Skin epidermis (tissue), 12 donors: Measurements from ENCODE around the gene EDN2.

Experiments used
- H3K27ac ChIP-seq, 21 experiments: fragments of 200-600 bp; sonication (generic) in 11 of 21; one replicate each; pipeline ENCODE4 v1.5.0; 2020; ENCODE audit warnings: mild to moderate bottlenecking in 3 of 21, inconsistent platforms in 2 of 21, moderate library complexity in 2 of 21
- H3K4me3 ChIP-seq, 7 experiments: fragments of 200-600 bp; sonication (generic) in 2 of 7; one replicate each; pipeline ENCODE4 v1.5.0; 2020; ENCODE audit warnings: inconsistent platforms in 2 of 7, mild to moderate bottlenecking in 2 of 7, moderate library complexity in 1 of 7

EDN2 gene

GRCh38 chr1:41487126-41488039 is 2.9 kb upstream of the EDN2 start:
- Histone ChIP-seq H3K4me3 (no peak overlapping the region), H3K27ac (no peak overlapping the region)

DNA sequence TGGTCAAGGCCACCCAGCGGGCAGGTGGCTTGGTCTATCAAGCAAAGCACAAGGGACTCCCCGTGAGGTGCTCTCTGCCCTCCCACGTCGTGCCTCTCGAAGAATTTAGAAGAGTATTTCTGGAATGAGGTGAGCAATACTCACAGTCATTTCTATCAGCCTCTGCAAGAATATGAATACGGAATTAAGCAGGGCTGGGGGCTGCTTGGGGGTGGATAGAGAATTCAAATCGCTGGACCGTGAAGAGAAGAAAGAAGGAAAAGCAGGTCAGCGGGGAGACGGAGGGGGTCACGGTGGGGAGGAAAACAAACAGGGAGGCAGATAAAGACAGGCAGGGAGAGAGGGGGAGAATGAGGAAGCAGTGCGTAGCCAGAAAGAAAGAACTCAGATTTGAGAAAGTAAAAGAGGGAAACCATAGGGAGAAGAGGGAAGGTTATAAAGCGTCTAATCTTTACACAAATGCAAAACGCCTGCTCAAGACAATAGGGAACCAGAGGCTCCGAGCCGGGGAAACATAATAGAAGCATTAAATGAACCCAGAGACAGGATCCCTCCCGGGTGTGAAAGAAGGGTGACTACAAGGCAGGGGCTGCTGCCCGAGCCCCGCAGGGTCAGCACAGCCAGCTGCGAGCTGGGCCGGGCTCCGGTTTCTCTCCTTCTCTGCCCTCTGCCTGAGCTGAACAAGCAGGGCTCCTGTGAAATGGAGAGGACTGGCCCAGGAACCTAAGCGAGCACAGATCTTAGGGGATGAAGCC is 2.1 kb upstream of the EDN2 start:
- H3K4me3 ChIP-seq, result no peak overlapping the region
- H3K27ac ChIP-seq, result peak overlapping the region in 1 of 21 experiments; percentile 34

DNA sequence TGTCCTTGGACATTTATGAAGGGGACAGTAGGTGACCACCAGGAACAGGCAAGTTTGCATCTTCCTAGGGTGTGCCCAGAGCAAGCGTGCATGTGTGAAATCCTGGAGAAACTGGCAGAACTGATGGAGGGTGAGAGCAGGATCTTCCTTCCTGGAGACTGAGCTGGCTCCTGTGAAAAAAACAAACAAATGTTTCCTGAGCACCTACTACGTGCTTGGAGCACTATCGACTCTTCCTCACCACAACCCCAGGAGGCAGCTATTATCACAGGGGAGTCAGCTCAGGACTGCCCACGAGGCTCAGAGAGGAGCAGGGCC is 1.5 kb upstream of the EDN2 start:
- Histone ChIP-seq H3K4me3 (no peak overlapping the region), H3K27ac (peak overlapping the region in 1 of 21 experiments; percentile 2)

GRCh38 chr1:41485605-41486004 is 1.1 kb upstream of the EDN2 start:
- Histone ChIP-seq H3K27ac (peak overlapping the region in 2 of 21 experiments; percentile 2 to 80), H3K4me3 (no peak overlapping the region)

DNA sequence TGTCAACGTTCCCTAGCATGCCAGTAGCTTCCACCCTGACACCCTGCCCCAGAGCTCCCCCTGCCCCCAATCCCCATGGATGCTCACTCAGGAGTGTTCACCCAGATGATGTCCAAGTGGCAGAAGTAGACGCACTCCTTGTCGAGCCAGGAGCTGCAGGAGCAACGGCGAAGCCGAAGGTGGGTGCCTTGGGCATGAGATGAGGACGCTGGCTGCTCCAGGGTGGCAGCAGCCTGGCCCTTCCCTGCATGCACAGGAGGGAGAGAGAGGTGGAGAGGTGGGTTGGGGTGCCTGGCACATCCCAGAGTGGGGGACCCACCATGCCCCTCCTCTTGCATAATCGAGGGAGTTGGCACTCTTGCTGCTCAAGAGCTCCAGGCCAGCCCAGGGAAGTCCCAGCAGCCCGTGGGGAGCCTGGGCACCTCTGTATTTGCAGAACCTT is 502 bp downstream of the EDN2 start:
- peak overlapping the region in 3 of 21 experiments; percentile 17 to 80 (median 77) for H3K27ac ChIP-seq
- H3K4me3 ChIP-seq, result peak overlapping the region in 3 of 7 experiments; percentile 15 to 45 (median 31)

DNA sequence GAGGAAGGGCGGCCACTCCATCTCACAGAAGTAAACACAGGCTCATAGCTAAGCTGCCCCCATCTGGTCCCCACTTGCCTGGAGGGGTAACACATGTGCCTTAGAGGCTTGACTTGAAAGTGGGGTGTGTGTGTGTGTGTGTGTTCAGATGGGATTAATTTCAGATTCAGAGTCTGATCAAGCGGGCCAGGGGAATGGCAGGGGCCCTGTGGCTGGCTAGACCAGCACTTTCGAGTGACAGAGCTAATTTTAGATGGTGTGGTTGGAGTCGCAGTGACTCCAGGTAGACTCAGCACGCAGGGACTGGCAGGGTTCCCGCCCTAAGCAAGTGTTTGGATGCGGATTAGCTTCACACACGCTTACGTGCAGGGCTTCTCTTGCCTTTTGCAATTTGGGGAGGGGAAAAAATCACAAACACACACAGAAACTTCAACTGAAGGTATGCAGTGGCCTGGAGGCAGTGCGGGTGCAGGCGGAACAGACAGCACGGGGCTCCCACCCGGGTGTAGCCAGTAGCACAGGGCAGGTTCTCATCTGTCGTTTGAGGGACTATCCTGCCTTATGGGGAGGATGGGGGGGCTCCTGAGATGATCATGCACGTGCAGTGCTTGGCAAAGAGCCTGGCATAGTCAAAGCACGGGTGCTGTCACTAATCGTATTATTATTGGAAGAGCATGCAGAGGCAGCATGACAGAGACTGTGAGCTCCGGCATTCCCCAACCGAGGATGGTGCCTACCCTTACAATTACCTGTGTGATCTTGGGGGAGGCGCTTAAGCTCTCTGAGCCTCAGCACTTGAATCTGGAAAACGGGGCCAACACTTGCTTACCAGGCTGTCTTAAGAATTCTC is 1.3 kb downstream of the EDN2 start:
- Histone ChIP-seq H3K27ac (peak overlapping the region in 4 of 21 experiments; percentile 8 to 80 (median 28)), H3K4me3 (peak overlapping the region in 3 of 7 experiments; percentile 15 to 45 (median 31))

DNA sequence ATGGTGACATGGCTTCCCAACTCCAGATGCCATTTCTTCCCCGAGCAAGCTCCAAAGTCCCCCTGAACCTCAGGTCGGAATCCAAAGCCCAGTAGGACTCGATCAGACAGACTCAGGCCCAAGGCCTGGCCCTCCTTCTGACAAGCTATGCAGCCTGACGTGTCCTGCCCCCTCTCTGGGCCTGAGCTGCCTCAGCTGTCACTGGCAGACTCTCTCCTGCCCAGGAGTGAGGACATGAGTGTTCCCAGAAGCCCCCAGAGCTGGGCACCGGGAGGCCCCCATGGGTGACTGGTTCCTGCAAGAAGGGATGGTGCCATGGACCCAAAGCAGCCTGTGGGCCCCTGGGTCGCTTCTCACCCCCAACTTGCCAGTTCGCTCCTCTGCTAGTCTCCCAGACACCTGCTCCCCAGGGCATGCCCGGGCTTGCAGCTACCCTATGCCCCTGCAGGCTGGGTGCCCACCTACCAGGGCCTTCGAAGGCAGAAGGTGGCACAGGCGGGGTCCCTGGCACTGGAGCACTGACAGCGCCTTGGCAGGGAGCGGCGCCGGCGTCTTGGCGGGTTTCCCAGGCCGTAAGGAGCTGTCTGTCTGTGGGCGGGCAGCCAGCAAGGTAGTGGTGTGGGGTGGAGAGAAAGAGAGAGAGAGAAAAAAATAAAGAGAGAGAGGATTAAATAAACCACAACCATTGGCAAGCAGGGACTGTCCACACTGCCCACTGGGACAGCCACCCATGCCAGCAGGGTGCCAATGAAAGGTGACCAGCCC is 2.3 kb downstream of the EDN2 start:
- peak overlapping the region in 1 of 7 experiments; percentile 31 for H3K4me3 ChIP-seq
- peak overlapping the region in 4 of 21 experiments; percentile 8 to 38 (median 22) for H3K27ac ChIP-seq

DNA sequence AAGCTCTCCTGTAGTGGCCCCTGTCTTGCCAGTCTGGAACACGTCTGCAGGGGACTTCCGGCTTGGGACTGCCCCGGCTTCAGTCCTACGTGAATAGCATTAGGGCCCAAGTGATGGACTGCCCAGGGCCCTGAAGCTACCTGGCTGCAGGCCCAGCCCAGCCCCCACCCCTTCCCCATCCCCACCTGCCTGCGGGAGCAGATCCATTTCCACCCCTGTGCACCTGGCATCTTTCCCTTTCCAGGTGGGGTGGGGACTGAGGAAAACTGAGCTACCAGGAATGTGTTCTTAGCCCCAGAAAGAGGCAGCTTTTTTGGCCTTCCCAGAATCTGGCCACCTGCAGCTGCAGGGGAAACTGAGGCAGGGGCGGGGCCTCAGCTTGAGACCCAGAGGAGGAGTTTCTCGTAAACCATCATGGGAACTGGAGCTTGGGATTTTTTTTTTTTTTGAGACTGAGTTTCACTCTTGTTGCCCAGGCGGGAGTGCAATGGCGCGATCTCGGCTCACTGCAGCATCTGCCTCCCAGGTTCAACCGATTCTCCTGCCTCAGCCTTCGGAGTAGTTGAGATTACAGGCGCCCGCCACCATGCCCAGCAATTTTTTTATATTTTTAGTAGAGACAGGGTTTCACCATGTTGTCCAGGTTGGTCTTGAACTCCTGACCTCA is 3.2 kb downstream of the EDN2 start:
- Histone ChIP-seq H3K4me3 (no peak overlapping the region), H3K27ac (no peak overlapping the region)

DNA sequence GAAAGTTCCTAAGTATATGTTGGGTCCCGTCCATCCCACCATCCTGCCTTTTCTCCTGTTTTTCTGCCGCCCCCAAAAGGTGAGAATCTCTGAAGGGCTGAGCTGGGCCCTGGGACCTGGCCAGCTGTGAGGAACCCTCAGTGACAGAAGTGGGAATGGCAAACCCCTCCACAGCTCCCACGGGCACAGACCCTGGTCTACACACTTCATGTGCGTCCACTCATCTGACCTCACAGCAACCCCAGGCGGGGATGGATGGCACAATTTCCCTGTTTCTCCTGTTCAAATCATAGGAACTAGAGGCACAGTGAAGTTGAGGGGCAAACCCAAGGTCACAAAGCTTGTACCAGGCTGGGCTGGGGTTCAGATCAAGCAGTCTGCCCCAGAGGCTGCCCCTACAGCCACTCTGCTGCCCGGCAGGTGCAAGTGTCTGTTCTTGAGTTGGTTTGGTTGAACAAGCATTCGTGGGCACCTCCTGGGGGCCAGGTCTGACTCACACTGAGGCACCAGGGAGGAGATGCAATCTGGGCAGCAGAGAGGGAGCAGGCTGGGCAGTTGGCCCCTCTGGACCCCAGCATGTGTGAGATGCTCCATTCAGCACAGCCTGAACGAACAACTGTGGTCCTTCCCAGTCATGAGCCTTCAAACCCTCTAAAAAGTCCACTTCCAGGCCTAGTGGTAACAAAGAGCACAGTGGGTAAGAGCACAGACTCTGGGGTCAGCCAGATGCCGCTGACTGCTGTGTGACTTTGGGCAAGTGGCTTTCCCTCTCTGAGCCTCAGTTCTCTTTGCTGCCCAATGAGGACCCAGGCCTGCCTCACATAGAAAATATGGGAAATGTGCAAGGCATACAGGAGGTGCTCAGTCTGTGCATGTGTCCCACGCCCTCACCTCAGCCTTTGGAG is 4.0 kb downstream of the EDN2 start:
- H3K4me3 ChIP-seq, result no peak overlapping the region
- H3K27ac ChIP-seq, result peak overlapping the region in 1 of 21 experiments; percentile 1

DNA sequence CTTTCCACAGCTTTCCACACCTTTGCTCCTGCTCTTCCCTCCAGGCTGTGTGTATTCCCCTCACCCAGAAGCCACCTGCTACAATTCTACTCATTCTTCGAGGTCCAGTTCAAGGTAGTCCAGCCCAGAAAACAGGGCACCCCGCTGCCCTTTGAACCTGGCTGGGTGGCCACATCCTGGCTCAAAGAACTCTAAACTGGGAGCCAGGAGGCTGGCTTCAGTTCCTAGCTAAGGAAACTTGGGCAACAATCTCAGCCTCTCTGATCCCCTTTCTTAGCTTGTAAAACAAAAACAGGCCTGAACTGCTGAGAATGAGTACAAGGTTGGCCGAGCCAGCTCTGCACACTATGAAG is 4.7 kb downstream of the EDN2 start:
- H3K27ac ChIP-seq, result peak overlapping the region in 1 of 21 experiments; percentile 1
- H3K4me3 ChIP-seq, result no peak overlapping the region

GRCh38 chr1:41479000-41479807 is 5.3 kb downstream of the EDN2 start:
- no peak overlapping the region for H3K27ac ChIP-seq
- no peak overlapping the region for H3K4me3 ChIP-seq

- Histone ChIP-seq H3K27ac (no peak overlapping the region), H3K4me3 (no peak overlapping the region)
Measured at GRCh38 chr1:41478118-41478748, 6.2 kb downstream of the EDN2 start.

- no peak overlapping the region for H3K4me3 ChIP-seq
- peak overlapping the region in 2 of 21 experiments; percentile 19 to 21 for H3K27ac ChIP-seq
Measured at GRCh38 chr1:41476807-41477361, 7.6 kb downstream of the EDN2 start.

- no peak overlapping the region for H3K4me3 ChIP-seq
Measured at GRCh38 chr1:41475859-41476567, 8.5 kb downstream of the EDN2 start.

DNA sequence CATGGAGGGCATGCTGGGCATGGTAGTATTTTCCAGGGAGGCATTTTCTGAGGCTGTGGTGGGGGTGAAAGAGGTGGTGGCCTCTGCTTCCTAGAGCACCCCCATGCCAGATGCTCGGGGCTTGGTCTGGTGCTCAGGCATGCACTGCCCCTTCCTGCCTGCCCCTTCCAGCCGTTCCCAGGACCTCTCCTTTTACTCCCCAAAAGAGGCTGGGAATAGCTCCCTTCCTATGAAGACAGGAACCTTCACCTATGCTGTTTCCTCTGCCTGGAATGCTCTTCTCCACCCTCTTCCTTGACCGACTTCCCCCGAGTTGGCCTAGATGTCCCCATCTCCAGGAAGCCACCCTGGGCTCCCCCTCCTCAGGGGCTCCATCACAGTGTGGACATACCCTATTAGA is 9.1 kb downstream of the EDN2 start:
- Histone ChIP-seq H3K4me3 (no peak overlapping the region), H3K27ac (peak overlapping the region in 11 of 21 experiments; percentile 1 to 83 (median 39))

More at GRCh38 chr1:41475859-41476567, 8.5 kb downstream of the EDN2 start:
- peak overlapping the region in 6 of 21 experiments; percentile 6 to 83 (median 29) for H3K27ac ChIP-seq
